Liver (tissue), 9 donors: ENCODE results near the gene TTC29. TPM values are rescaled to one million over a fixed set of nuclear protein-coding genes. Genes with fewer than 3 reads are reported as not detected.

ENCODE experiments used
- DNase-seq: peaks from one replicate; pipeline ENCODE4 v3.0.0-alpha.2; 2017; ENCODE audit warnings: low spot score
- H3K27ac ChIP-seq, 2 donors: one replicate each; pipeline ENCODE4 v1.7.0; 2013; ENCODE audit warnings: inconsistent platforms in 2 of 2, low read length in 2 of 2, control low read depth in 1 of 2, low read depth in 1 of 2, mild to moderate bottlenecking in 1 of 2
- H3K27me3 ChIP-seq, 4 donors: one replicate each; pipeline versions ENCODE4 v1.6.1 to v1.7.0; 2013; ENCODE audit warnings: low read length in 3 of 4, inconsistent platforms in 1 of 4, mild to moderate bottlenecking in 1 of 4, moderate library complexity in 1 of 4; ENCODE audit not compliant: control insufficient read depth in 4 of 4, insufficient read depth in 4 of 4
- H3K36me3 ChIP-seq, 4 donors: one replicate each; pipeline versions ENCODE4 v1.6.1 to v1.7.0; 2013; ENCODE audit warnings: low read length in 3 of 4, mild to moderate bottlenecking in 3 of 4, low read depth in 1 of 4, moderate library complexity in 1 of 4; ENCODE audit not compliant: control insufficient read depth in 4 of 4, insufficient read depth in 3 of 4
- H3K4me1 ChIP-seq, 4 donors: one replicate each; pipeline versions ENCODE4 v1.6.1 to v1.7.0; 2013; ENCODE audit warnings: low read length in 3 of 4, mild to moderate bottlenecking in 3 of 4, moderate library complexity in 1 of 4; ENCODE audit not compliant: control insufficient read depth in 4 of 4, insufficient read depth in 4 of 4
- H3K4me3 ChIP-seq, 3 donors: one replicate each; pipeline versions ENCODE4 v1.6.1 to v1.7.0; 2013; ENCODE audit warnings: low read length in 3 of 3, control low read depth in 1 of 3, low read depth in 1 of 3, mild to moderate bottlenecking in 1 of 3
- H3K9ac ChIP-seq, 2 donors: one replicate each; pipeline ENCODE4 v1.7.0; 2013; ENCODE audit warnings: low read length in 2 of 2, mild to moderate bottlenecking in 2 of 2, moderate library complexity in 2 of 2, control low read depth in 1 of 2, low read depth in 1 of 2
- H3K9me3 ChIP-seq, 4 donors: one replicate each; pipeline versions ENCODE4 v1.6.1 to v1.7.0; 2013; ENCODE audit warnings: low read length in 3 of 4; ENCODE audit not compliant: control insufficient read depth in 4 of 4
- ATF3 ChIP-seq: IDR thresholded peaks from 2 replicates; pipeline ENCODE4 v1.6.1; 2016; ENCODE audit warnings: antibody characterized with exemption
- CTCF ChIP-seq: fragments of 150-350 bp; IDR thresholded peaks from 2 replicates; pipeline ENCODE4 v1.5.1; 2017; ENCODE audit warnings: improper control_type of control experiment, low read depth, low read length; ENCODE audit not compliant: missing input control
- EGR1 ChIP-seq, 2 donors: IDR thresholded peaks; 2 replicates each; pipeline ENCODE4 v1.6.1; 2016 to 2018; ENCODE audit warnings: antibody characterized with exemption in 2 of 2, low read depth in 2 of 2
- FOXA1 ChIP-seq: IDR thresholded peaks from 2 replicates; pipeline ENCODE4 v1.6.1; 2016; ENCODE audit warnings: antibody characterized with exemption
- FOXA2 ChIP-seq: IDR thresholded peaks from 2 replicates; pipeline ENCODE4 v1.6.1; 2016; ENCODE audit warnings: antibody characterized with exemption
- GABPA ChIP-seq, 2 donors: IDR thresholded peaks in 1 of 2; conservative IDR thresholded peaks in 1 of 2; 2 replicates each; pipeline ENCODE4 v1.6.1; 2016; ENCODE audit warnings: antibody characterized with exemption in 2 of 2, mild to moderate bottlenecking in 1 of 2, moderate library complexity in 1 of 2
- HNF4A ChIP-seq, 2 donors: conservative IDR thresholded peaks; 2 replicates each; pipeline ENCODE4 v1.6.1; 2016; ENCODE audit warnings: antibody characterized with exemption in 2 of 2, mild to moderate bottlenecking in 2 of 2
- HNF4G ChIP-seq: IDR thresholded peaks from 2 replicates; pipeline ENCODE4 v1.6.1; 2016; ENCODE audit warnings: antibody characterized with exemption
- JUND ChIP-seq, 2 donors: IDR thresholded peaks; 2 replicates each; pipeline ENCODE4 v1.6.1; 2016; ENCODE audit warnings: antibody characterized with exemption in 2 of 2
- MAX ChIP-seq: IDR thresholded peaks from 2 replicates; pipeline ENCODE4 v1.6.1; 2016; ENCODE audit warnings: antibody characterized with exemption
- NR2F2 ChIP-seq: IDR thresholded peaks from 2 replicates; pipeline ENCODE4 v1.6.1; 2016; ENCODE audit warnings: antibody characterized with exemption
- RAD21 ChIP-seq, 2 donors: IDR thresholded peaks; 2 replicates each; pipeline ENCODE4 v1.6.1; 2016; ENCODE audit warnings: antibody characterized with exemption in 2 of 2, mild to moderate bottlenecking in 2 of 2
- REST ChIP-seq: IDR thresholded peaks from 2 replicates; pipeline ENCODE4 v1.6.1; 2016; ENCODE audit warnings: antibody characterized with exemption, mild to moderate bottlenecking
- RXRA ChIP-seq, 2 donors: IDR thresholded peaks; 2 replicates each; pipeline ENCODE4 v1.6.1; 2017 to 2018; ENCODE audit warnings: antibody characterized with exemption in 2 of 2, mild to moderate bottlenecking in 1 of 2
- SP1 ChIP-seq: IDR thresholded peaks from 2 replicates; pipeline ENCODE4 v1.6.1; 2018; ENCODE audit warnings: antibody characterized with exemption, mild to moderate bottlenecking
- TAF1 ChIP-seq: conservative IDR thresholded peaks from 2 replicates; pipeline ENCODE4 v1.6.1; 2016; ENCODE audit warnings: antibody characterized with exemption, mild to moderate bottlenecking
- YY1 ChIP-seq: IDR thresholded peaks from 2 replicates; pipeline ENCODE4 v1.6.1; 2016; ENCODE audit warnings: antibody characterized with exemption, mild to moderate bottlenecking
- ZBTB33 ChIP-seq: IDR thresholded peaks from 2 replicates; pipeline ENCODE4 v1.6.1; 2016; ENCODE audit warnings: antibody characterized with exemption
- WGBS: extraction: QIAGEN DNeasy Blood & Tissue Kit; methylation state at CpG from one replicate; pipeline ENCODE4 v1.1.7; 2013; 5-methylcytosine and 5-hydroxymethylcytosine counted together
- polyA plus RNA-seq, 2 donors: library from polyadenylated mRNA; stranded (reverse) in 1 of 2; unstranded in 1 of 2; fragments of 200-250 nt in 1 of 2; fragments of >200 nt in 1 of 2; fragmentation: Nextera tagmentation in 1 of 2; extraction: Ambion mirVana in 1 of 2; gene quantifications; one replicate each; pipeline versions ENCODE4 v1.2.1 to v1.2.3, GENCODE V29; 2013 to 2015
- total RNA-seq, 2 donors: library from RNA; depleted of rRNA; stranded (reverse); fragments of >200 nt; gene quantifications; one replicate each; pipeline ENCODE4 v1.2.3, GENCODE V29; 2014
- donor health status: healthy.
- donor health status: healthy.
- donor health status: healthy.
- donor health status: healthy.
- donor health status: healthy.

TTC29 gene
- total and polyA plus RNA-seq, 4 donors, result not detected

GRCh38 chr4:146846882-146847281 is 98.8 kb downstream of the TTC29 start:
- Histone ChIP-seq H3K9ac (no peak overlapping the region), H3K27me3 (peaks cover 0 to 6% (median 0%) of the 10 kb centered on the region in 4 donors), H3K27ac (no peak overlapping the region), H3K36me3 (no peaks in the 10 kb centered on the region), H3K9me3 (no peaks in the 10 kb centered on the region), H3K4me1 (no peaks in the 10 kb centered on the region), H3K4me3 (no peak overlapping the region)
- WGBS, result 76% methylated on average over 6 of the region's 6 CpGs
- TF ChIP-seq TAF1, result no peak
- DNase-seq, result no peak

GRCh38 chr4:146844761-146845160 is 100.9 kb downstream of the TTC29 start:
- WGBS, result 62% methylated on average over 4 of the region's 4 CpGs
- Histone ChIP-seq H3K27ac (no peak overlapping the region), H3K4me3 (no peak overlapping the region), H3K4me1 (no peaks in the 10 kb centered on the region), H3K9me3 (no peaks in the 10 kb centered on the region), H3K36me3 (no peaks in the 10 kb centered on the region), H3K9ac (no peak overlapping the region), H3K27me3 (peaks cover 0 to 6% (median 0%) of the 10 kb centered on the region in 4 donors)
- DNase-seq, result no peak
- TF ChIP-seq JUND (IDR thresholded peaks at IDR 0.05) (no peak), NR2F2 (no peak), REST (no peak), RAD21 (IDR thresholded peaks at IDR 0.05) (no peak), ATF3 (no peak), TAF1 (no peak), HNF4G (no peak), ZBTB33 (no peak), FOXA2 (no peak), GABPA (IDR thresholded peaks at IDR 0.05 in 1 of 2, conservative IDR thresholded peaks at IDR 0.05 in 1 of 2) (no peak), YY1 (no peak), HNF4A (conservative IDR thresholded peaks at IDR 0.05) (no peak), CTCF (no peak), MAX (no peak), RXRA (IDR thresholded peaks at IDR 0.05) (no peak), EGR1 (IDR thresholded peaks at IDR 0.05; ENCODE audit: low read depth in 2 of 2) (no peak), SP1 (no peak), FOXA1 (no peak)
